Gastroesophageal sphincter (tissue), 4 donors: ENCODE measurements around the gene TNFRSF18. TPM values are rescaled to one million over a fixed set of nuclear protein-coding genes. Genes with fewer than 3 reads are reported as not detected.

Experiments used
- ATAC-seq: fragments of 150-250 bp; one replicate; pipeline ENCODE4 v1.9.1; 2016; ENCODE audit warnings: mild to moderate bottlenecking, moderate library complexity
- H3K27ac ChIP-seq, 4 donors: fragments of 200-600 bp; sonication (generic) in 3 of 4; 1 replicate in 3 of 4; 2 replicates in 1 of 4; pipeline ENCODE4 v1.5.1; 2016 to 2019
- H3K27me3 ChIP-seq: fragments of 200-600 bp; sonication (generic); one replicate; pipeline ENCODE4 v1.5.1; 2019
- H3K36me3 ChIP-seq, 2 donors: fragments of 200-600 bp; sonication (generic); one replicate each; pipeline ENCODE4 v1.5.1; 2019; ENCODE audit warnings: control low read depth in 1 of 2
- H3K4me1 ChIP-seq, 3 donors: fragments of 200-600 bp; sonication (generic); 1 replicate in 2 of 3; 2 replicates in 1 of 3; pipeline ENCODE4 v1.5.1; 2016 to 2019; ENCODE audit warnings: control low read depth in 2 of 3
- H3K4me3 ChIP-seq, 2 donors: fragments of 200-600 bp; sonication (generic); one replicate each; pipeline ENCODE4 v1.5.1; 2019; ENCODE audit warnings: mild to moderate bottlenecking in 1 of 2, moderate library complexity in 1 of 2
- H3K9me3 ChIP-seq, 3 donors: fragments of 200-600 bp; sonication (generic); one replicate each; pipeline ENCODE4 v1.5.1; 2017 to 2019; ENCODE audit warnings: control low read depth in 2 of 3
- EP300 ChIP-seq: sonication (generic); formaldehyde crosslinking; IDR thresholded peaks from one replicate; pipeline ENCODE4 v1.6.1; 2017; ENCODE audit warnings: antibody characterized with exemption, mild to moderate bottlenecking
- POLR2A ChIP-seq, 2 donors: fragments of 450-650 bp; IDR thresholded peaks; one replicate each; pipeline ENCODE4 v1.6.1; 2017; ENCODE audit warnings: antibody characterized with exemption in 2 of 2, mild to moderate bottlenecking in 2 of 2, moderate library complexity in 1 of 2
- POLR2AphosphoS5 ChIP-seq: sonication (generic); formaldehyde crosslinking; IDR thresholded peaks from one replicate; pipeline ENCODE4 v1.6.1; 2017; ENCODE audit warnings: antibody characterized with exemption
- WGBS, 2 donors: methylation state at CpG; one replicate each; pipeline ENCODE4 v1.1.5; 2018; ENCODE audit warnings: low coverage in 1 of 2; 5-methylcytosine and 5-hydroxymethylcytosine counted together
- total RNA-seq, 4 donors: library from RNA; depleted of rRNA; stranded (reverse); fragments of >200 nt; gene quantifications; one replicate each; pipeline ENCODE4 v1.1.0, GENCODE V29; 2016
- TF ChIP-seq, protein P1 (sequence below), 4 experiments: fragments of 200-600 bp in 2 of 4; fragments of 450-650 bp in 2 of 4; sonication (generic) in 1 of 4; IDR thresholded peaks; one replicate each; pipeline ENCODE4 v1.5.1; 2017 to 2019; ENCODE audit warnings: antibody characterized with exemption in 4 of 4, mild to moderate bottlenecking in 2 of 4, moderate library complexity in 2 of 4

TNFRSF18 gene
- total RNA-seq, 4 donors from 2014 or later: 0.35 to 2.2 TPM; not detected in 2

DNA sequence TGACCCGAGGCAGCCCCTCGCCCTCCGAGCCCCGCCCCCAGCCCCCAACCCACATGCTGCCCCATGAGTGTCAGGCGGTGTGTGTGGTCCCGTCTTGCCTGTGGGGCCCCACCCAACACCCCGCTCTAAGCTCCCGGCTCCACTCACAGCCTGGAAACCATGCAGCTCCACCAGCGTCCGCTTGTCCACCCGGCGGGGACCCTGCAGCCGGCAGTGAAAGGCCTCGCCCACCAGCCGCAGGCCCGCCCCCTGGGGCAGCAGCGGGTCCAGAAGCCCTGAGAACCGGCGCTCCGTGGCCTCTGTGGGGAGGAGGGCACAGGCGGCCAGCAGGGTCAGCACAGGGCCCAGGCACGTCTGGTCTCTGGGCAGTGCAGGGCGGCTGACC is 37.4 kb upstream of the TNFRSF18 start:
- WGBS, 2 donors: no CpG with 5 or more reads among the region's 23 CpGs
- no peak for ATAC-seq
- no peak for TF ChIP-seq POLR2A (IDR thresholded peaks at IDR 0.05)
- no peak for TF ChIP-seq POLR2AphosphoS5
- TF ChIP-seq, protein P1, sequence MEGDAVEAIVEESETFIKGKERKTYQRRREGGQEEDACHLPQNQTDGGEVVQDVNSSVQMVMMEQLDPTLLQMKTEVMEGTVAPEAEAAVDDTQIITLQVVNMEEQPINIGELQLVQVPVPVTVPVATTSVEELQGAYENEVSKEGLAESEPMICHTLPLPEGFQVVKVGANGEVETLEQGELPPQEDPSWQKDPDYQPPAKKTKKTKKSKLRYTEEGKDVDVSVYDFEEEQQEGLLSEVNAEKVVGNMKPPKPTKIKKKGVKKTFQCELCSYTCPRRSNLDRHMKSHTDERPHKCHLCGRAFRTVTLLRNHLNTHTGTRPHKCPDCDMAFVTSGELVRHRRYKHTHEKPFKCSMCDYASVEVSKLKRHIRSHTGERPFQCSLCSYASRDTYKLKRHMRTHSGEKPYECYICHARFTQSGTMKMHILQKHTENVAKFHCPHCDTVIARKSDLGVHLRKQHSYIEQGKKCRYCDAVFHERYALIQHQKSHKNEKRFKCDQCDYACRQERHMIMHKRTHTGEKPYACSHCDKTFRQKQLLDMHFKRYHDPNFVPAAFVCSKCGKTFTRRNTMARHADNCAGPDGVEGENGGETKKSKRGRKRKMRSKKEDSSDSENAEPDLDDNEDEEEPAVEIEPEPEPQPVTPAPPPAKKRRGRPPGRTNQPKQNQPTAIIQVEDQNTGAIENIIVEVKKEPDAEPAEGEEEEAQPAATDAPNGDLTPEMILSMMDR (IDR thresholded peaks at IDR 0.05): no peak
- no peak for TF ChIP-seq EP300
- no peak overlapping the region for H3K27ac ChIP-seq
- no peak overlapping the region for H3K4me3 ChIP-seq
- no peaks in the 10 kb centered on the region for H3K9me3 ChIP-seq
- H3K27me3 ChIP-seq: peaks cover 72% of the 10 kb centered on the region
- peaks cover 0 to 16% (median 0%) of the 10 kb centered on the region in 3 donors for H3K4me1 ChIP-seq
- peaks cover 0 to 25% of the 10 kb centered on the region in 2 donors for H3K36me3 ChIP-seq

DNA sequence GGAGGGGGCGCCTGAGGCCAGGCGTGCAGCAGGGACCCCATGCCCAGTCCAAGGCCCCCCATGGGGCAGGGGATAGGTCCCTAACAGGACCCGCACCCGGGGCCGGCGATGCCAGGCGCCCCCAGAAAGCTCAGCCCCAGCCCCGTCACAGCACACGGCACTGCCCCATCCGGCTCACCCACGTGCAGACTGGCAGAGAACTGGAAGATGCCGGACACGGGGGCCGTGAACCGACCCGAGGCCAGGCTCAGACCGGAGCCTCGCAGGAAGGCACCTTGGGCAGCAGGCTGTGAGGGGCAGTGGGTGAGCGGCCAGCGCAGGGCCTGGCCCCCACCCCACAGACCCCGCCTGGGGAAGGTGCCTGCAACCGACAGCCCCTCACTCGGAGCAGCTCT is 36.9 kb upstream of the TNFRSF18 start:
- Histone ChIP-seq H3K36me3 (peaks cover 0 to 25% of the 10 kb centered on the region in 2 donors), H3K4me3 (no peak overlapping the region), H3K27ac (no peak overlapping the region), H3K4me1 (peaks cover 0 to 16% (median 0%) of the 10 kb centered on the region in 3 donors), H3K9me3 (no peaks in the 10 kb centered on the region), H3K27me3 (peaks cover 73% of the 10 kb centered on the region)
- ATAC-seq: no peak
- WGBS, 2 donors: no CpG with 5 or more reads among the region's 23 CpGs
- TF ChIP-seq POLR2A (IDR thresholded peaks at IDR 0.05) (no peak), POLR2AphosphoS5 (no peak), EP300 (no peak)
- TF ChIP-seq, protein P1 (IDR thresholded peaks at IDR 0.05): no peak

DNA sequence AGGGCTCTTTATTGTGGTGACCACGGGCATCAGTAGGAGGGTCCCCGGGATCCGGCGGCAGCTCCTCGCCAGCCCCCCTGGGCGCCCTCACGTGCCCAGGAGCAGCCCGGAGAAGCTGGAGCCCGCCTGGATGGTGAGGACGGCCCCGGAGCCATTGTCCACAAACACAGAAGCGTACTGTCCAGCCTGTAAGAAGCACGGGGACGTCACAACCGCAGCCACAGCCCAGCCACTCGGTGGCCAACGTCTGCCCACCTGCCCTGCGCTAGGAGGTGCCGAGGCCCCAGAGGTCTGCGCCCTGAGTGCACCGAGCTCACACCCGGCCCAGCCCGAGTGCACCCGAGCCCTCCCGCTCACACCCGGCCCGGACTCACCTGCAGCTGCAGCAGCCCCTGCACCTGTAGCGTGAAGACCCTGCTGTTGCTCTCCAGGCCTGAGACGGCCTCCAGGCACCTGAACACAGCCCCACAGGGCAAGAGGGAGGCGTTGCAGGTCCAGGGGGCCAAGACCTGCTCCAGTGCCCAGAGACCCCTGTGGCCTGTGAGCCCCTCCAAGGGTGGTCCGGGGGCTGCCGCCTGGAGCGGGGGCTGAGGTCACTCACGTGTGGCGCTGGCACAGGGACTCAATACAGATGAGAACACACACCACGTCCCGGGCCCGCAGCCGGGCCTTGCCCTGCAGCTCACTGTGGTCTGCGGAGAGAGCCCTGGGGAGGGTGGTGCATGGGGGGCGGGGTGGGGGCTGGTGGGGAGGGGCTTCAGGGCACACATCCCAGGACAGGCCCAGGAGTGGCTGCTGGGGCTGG is 36.3 kb upstream of the TNFRSF18 start:
- Histone ChIP-seq H3K9me3 (no peaks in the 10 kb centered on the region), H3K27ac (no peak overlapping the region), H3K4me1 (peaks cover 0 to 19% (median 4%) of the 10 kb centered on the region in 3 donors), H3K36me3 (peaks cover 0 to 25% of the 10 kb centered on the region in 2 donors), H3K27me3 (peaks cover 73% of the 10 kb centered on the region), H3K4me3 (no peak overlapping the region)
- no CpG with 5 or more reads among the region's 41 CpGs for WGBS, 2 donors
- no peak for ATAC-seq
- TF ChIP-seq POLR2AphosphoS5: no peak
- TF ChIP-seq, protein P1 (IDR thresholded peaks at IDR 0.05): no peak
- TF ChIP-seq EP300: no peak
- TF ChIP-seq POLR2A (IDR thresholded peaks at IDR 0.05): no peak

DNA sequence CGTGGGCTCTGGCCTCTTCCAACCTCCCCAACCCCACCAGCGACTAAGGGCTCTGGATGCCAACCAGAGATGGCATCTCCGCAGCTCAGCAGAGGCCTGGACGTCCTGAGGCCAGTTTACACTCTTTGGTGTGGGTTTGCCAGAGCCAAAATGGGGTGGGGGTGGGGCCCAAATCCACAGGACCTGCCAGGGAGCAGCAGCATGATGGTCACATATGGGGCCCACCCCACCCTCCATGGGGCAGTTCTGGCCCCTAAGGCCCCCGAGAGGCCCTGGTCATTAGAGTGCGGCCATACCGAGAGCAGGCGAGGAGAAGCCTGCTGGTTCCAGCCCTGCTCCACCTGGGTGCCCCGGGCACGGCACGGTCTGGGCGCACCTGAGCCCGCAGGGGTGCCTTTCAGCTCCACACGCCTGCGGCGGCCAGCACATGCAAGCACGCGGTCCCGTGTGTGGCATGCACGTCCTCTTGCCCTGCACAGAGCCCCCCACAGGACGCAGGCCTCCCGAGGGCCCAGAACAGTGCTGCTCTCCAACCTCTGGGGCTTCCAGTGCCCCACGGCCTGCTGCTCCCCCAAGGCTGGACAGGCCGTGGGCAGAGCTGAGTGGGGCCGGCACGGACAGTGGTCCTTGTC is 35.3 kb upstream of the TNFRSF18 start:
- no CpG with 5 or more reads among the region's 26 CpGs for WGBS, 2 donors
- Histone ChIP-seq H3K36me3 (peaks cover 0 to 25% of the 10 kb centered on the region in 2 donors), H3K4me1 (peaks cover 0 to 22% (median 6%) of the 10 kb centered on the region in 3 donors), H3K9me3 (no peaks in the 10 kb centered on the region), H3K27me3 (peaks cover 69% of the 10 kb centered on the region), H3K4me3 (no peak overlapping the region), H3K27ac (no peak overlapping the region)
- TF ChIP-seq, protein P1 (IDR thresholded peaks at IDR 0.05): no peak
- TF ChIP-seq POLR2AphosphoS5 (no peak), EP300 (no peak), POLR2A (IDR thresholded peaks at IDR 0.05) (no peak)
- no peak for ATAC-seq
